Thoracic aorta (tissue), 2 donors: Measurements from ENCODE around the gene RPS19. TPM values are rescaled to one million over a fixed set of nuclear protein-coding genes. Genes with fewer than 3 reads are reported as not detected.

Experiments used
- ATAC-seq: fragments of 150-250 bp; one replicate; pipeline ENCODE4 v1.8.0; 2017; ENCODE audit warnings: low read depth; ENCODE audit not compliant: insufficient number of reproducible peaks, low FRiP score
- DNase-seq: peaks from one replicate; pipeline ENCODE4 v3.0.0-alpha.2; 2020; ENCODE audit warnings: low spot score
- H3K27ac ChIP-seq, 2 donors: fragments of 200-600 bp; sonication (generic); 1 replicate in 1 of 2; 2 replicates in 1 of 2; pipeline ENCODE4 v1.5.1; 2016; ENCODE audit warnings: mild to moderate bottlenecking in 2 of 2, moderate library complexity in 2 of 2
- H3K27me3 ChIP-seq: fragments of 200-600 bp; sonication (generic); replicated peaks from 2 replicates; pipeline ENCODE4 v1.6.0; 2016; ENCODE audit warnings: mild to moderate bottlenecking; ENCODE audit not compliant: insufficient read depth
- H3K36me3 ChIP-seq: fragments of 200-600 bp; sonication (generic); one replicate; pipeline ENCODE4 v1.5.1; 2016
- H3K4me1 ChIP-seq, 2 donors: fragments of 200-600 bp; sonication (generic); 1 replicate in 1 of 2; 2 replicates in 1 of 2; pipeline versions ENCODE4 v1.5.1 to v1.6.0; 2016; ENCODE audit warnings: low read depth in 2 of 2, mild to moderate bottlenecking in 1 of 2; ENCODE audit not compliant: control insufficient read depth in 1 of 2
- H3K4me3 ChIP-seq: fragments of 200-600 bp; sonication (generic); 2 replicates; pipeline ENCODE4 v1.5.1; 2016; ENCODE audit warnings: mild to moderate bottlenecking
- H3K9me3 ChIP-seq: fragments of 200-600 bp; sonication (generic); 2 replicates; pipeline ENCODE4 v1.5.1; 2016
- CTCF ChIP-seq: fragments of 200-600 bp; sonication (generic); IDR thresholded peaks from one replicate; pipeline ENCODE4 v1.5.1; 2019; ENCODE audit warnings: antibody characterized with exemption
- total RNA-seq, 2 donors: library from RNA; depleted of rRNA; stranded (reverse); fragments of >200 nt; gene quantifications; one replicate each; pipeline versions ENCODE4 v1.1.0 to v1.2.3, GENCODE V29; 2016

Gene RPS19
- total RNA-seq, 2 donors from 2014 or later = 347 to 429 TPM

DNA sequence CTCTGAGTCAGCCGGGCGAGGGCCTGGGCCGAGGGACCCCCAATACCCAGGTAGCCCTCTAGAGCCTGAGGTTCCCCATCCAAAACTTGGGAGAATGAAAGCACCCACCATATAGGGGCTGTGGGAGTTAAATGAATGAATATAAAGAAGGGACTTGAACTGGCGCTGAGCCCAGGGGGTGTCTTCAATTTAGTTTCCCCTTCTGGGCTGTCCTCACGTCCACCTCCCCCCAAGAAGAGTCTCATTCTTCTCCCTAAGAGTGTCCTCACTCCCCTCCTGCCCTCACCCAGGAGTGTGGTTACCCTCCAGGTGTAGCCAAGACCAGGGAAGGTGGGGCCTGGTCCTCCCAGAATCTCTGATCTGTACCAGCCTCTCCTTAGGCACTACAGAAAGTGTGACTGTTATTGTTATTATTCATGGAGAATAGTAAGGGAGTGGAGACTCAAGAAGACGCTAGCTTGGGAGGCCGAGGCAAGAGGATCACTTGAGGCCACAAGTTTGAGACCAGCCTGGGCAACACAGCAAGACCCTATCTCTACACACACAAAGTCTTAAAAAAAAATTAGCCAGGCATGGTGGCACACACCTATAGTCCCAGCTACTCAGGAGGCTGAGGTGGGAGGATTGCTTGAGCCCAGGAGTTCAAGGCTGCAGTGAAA lies 19.7 kb downstream of the RPS19 start:
- TF ChIP-seq CTCF = no peak
- H3K4me3 ChIP-seq = no peak overlapping the region
- H3K36me3 ChIP-seq = no peaks in the 10 kb centered on the region
- H3K9me3 ChIP-seq = no peaks in the 10 kb centered on the region
- H3K27me3 ChIP-seq = no peaks in the 10 kb centered on the region
- H3K27ac ChIP-seq = no peak overlapping the region
- ATAC-seq = no peak
- H3K4me1 ChIP-seq = peaks cover 3 to 8% of the 10 kb centered on the region in 2 donors
- no peak for DNase-seq

GRCh38 chr19:41880329-41880708 lies 20.3 kb downstream of the RPS19 start:
- H3K36me3 ChIP-seq = no peaks in the 10 kb centered on the region
- no peak for TF ChIP-seq CTCF
- H3K27ac ChIP-seq = no peak overlapping the region
- H3K4me3 ChIP-seq = no peak overlapping the region
- H3K4me1 ChIP-seq = peaks cover 7 to 12% of the 10 kb centered on the region in 2 donors
- no peaks in the 10 kb centered on the region for H3K27me3 ChIP-seq
- H3K9me3 ChIP-seq = no peaks in the 10 kb centered on the region
- ATAC-seq = no peak
- no peak for DNase-seq

GRCh38 chr19:41882568-41883462 lies 22.8 kb downstream of the RPS19 start, which contains the start of gene ARHGEF1:
ARHGEF1 (plus strand) TSS chr19:41883184; CDS start chr19:41888083, 4,899 bp downstream.
- H3K27ac ChIP-seq = peak within 1 kb of the TSS; percentile 71 to 80
- no peaks in the 10 kb centered on the region for H3K27me3 ChIP-seq
- H3K36me3 ChIP-seq = no peaks in the 10 kb centered on the region
- peaks cover 7 to 12% of the 10 kb centered on the region in 2 donors for H3K4me1 ChIP-seq
- no peaks in the 10 kb centered on the region for H3K9me3 ChIP-seq
- DNase-seq (no peak), ATAC-seq (no peak)
- TF ChIP-seq CTCF = no peak
- H3K4me3 ChIP-seq = peak within 1 kb of the TSS; percentile 100

GRCh38 chr19:41883463-41883820 lies 23.4 kb downstream of the RPS19 start:
- Histone ChIP-seq H3K4me1 (peaks cover 7 to 12% of the 10 kb centered on the region in 2 donors), H3K4me3 (peak overlapping the region; percentile 100), H3K36me3 (peaks cover under 1% of the 10 kb centered on the region), H3K27me3 (no peaks in the 10 kb centered on the region), H3K27ac (peak overlapping the region; percentile 71 to 80), H3K9me3 (no peaks in the 10 kb centered on the region)
- ATAC-seq = no peak
- DNase-seq = no peak
- no peak for TF ChIP-seq CTCF
